GM18519 (cell line): ENCODE data around the gene ACOX3.

Experiments used
- ATAC-seq: cut with Tn5 transposase; IDR thresholded peaks from one replicate; pipeline ENCODE4 v1.9.1; 2021; ENCODE audit warnings: mild to moderate bottlenecking, moderate library complexity; ENCODE audit not compliant: unreplicated experiment, low FRiP score

Gene ACOX3

GRCh38 chr4:8328866-8329559 lies 111.5 kb downstream of the ACOX3 start:
- ATAC-seq = no peak

- ATAC-seq = no peak
Observed at GRCh38 chr4:8328456-8328855, 112.1 kb downstream of the ACOX3 start.

- ATAC-seq = no peak
Observed at GRCh38 chr4:8326206-8326605, 114.3 kb downstream of the ACOX3 start.

GRCh38 chr4:8325291-8325973 lies 115.1 kb downstream of the ACOX3 start:
- ATAC-seq = no peak

GRCh38 chr4:8324640-8325239 lies 115.8 kb downstream of the ACOX3 start:
- no peak for ATAC-seq

DNA sequence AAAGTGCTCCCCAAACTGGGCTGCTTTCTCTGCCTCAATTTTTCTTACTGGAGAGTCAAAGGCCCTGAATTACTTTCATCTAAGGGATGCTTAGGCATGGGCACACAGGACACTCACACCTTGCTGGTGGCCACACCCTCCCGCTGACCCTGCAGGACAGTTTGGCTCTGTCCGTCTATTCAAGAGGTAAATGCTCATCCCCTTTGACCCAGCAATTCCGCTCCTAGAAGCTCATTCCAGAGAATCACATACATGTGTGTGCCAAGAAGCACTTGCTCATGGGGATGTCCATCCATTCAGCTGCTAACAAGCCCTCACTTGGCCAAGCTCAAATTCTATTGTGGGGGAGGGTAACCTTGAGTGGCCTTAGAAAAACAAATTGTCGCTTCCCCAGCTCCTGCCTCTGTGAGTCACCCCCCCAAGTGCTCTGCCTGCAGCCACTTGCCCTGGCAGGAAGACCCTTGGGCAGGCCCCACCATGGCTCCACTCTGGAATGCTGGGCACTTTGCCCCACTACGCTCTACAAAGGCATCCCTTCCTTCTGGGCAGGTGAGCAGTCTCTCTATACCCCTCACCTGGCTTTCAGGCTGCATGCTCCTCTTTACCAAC lies 116.5 kb downstream of the ACOX3 start:
- ATAC-seq = no peak

DNA sequence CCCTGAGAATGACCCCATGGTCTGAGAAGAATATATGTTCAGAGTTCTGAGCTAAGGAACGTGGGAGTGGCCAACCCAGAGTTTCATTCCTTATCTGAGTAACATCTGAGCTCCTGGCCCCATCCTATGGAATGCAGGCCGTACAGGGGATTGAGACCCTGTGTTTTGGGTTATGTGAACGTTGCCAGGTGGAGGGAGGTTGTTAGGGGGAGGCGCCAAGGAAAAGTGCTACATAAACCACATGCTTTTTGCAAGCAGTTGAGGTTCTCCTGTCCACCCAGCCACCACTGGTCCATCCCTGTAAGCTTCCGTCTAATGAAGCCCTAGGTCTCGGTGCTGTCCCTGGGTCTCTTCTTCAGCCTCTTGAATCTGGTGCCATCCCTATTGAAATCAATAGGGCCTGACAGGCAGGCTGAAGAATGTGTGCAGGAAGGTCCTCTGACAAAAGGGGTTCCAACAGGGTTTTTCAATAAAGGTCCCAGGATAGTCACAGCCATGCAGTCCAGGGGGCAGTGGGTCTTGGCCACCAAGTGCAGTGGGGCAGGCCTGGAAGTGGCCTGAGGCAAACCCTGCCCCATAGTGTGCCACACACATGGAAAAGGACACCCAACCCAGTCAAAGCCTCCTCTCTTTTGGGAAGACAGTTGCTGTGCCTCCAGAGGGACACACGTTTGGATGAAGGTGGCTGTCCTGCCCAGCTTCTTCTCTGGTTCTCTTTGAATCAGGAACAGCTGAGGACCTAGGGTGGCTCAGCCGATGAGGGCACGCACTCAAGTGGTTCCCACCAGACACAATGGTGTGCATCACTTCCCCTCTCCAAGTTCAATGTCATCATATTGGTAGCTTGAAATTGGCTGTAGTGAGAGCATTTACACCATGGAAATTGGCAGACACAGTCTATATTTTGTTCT lies 117.5 kb downstream of the ACOX3 start:
- no peak for ATAC-seq

- no peak for ATAC-seq
Observed at GRCh38 chr4:8321771-8322170, 118.8 kb downstream of the ACOX3 start.

- no peak for ATAC-seq
Observed at GRCh38 chr4:8321220-8321619, 119.3 kb downstream of the ACOX3 start.

DNA sequence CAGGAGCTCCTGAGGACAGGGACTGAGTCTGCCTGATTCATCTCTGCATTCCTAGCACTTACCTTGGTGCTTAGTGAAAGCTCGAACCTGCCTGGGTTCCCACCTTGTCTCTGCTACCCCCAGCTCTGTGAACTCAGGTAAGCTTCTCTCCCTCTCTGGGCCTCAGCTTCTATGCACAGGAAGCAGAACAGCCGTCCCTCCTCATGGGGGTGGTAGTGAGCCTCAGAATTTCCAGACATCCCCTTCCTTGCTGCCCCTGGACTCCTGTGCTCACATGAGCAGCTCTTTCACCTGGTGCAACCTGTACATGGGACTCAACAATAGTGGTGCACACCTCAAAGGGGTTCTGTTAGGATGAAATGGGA lies 120.2 kb downstream of the ACOX3 start:
- ATAC-seq = no peak

GRCh38 chr4:8319731-8320385 lies 120.7 kb downstream of the ACOX3 start:
- ATAC-seq = no peak

GRCh38 chr4:8319061-8319460 lies 121.5 kb downstream of the ACOX3 start:
- ATAC-seq = no peak

DNA sequence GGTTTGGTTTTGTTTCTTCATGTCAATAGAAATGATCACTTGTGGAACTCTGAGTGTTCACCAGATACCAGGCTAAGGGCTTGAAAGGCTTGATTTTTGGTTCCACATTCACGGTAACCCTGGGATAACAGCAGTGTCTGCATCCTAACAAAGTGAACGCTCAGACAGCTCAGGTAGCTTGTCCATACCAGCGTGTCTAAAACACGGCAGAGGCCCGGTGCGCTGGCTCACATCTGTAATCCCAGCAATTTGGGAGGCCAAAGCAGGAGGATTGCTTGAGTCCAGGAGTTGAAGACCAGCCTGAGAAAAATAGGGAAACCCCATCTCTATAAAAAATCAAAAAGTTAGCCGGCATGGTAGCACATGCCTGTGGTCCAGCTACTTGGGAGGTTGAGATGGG lies 122.0 kb downstream of the ACOX3 start:
- ATAC-seq = no peak

GRCh38 chr4:8317474-8317873 lies 123.0 kb downstream of the ACOX3 start:
- no peak for ATAC-seq

GRCh38 chr4:8316911-8317351 lies 123.6 kb downstream of the ACOX3 start:
- ATAC-seq = no peak
